Tibial nerve (tissue), 4 donors: ENCODE results near the gene SRSF3.

Experiments used
- EP300 ChIP-seq, 2 donors: sonication (generic); formaldehyde crosslinking; IDR thresholded peaks; one replicate each; pipeline ENCODE4 v1.6.1; 2017; ENCODE audit warnings: antibody characterized with exemption in 2 of 2, mild to moderate bottlenecking in 1 of 2
- TF ChIP-seq, protein P1 (sequence below), 5 experiments: fragments of 200-600 bp in 3 of 5; fragments of 450-650 bp in 2 of 5; sonication (generic) in 3 of 5; IDR thresholded peaks; one replicate each; pipeline ENCODE4 v1.5.1; 2016 to 2019; ENCODE audit warnings: antibody characterized with exemption in 5 of 5, mild to moderate bottlenecking in 3 of 5, moderate library complexity in 2 of 5

DNA sequence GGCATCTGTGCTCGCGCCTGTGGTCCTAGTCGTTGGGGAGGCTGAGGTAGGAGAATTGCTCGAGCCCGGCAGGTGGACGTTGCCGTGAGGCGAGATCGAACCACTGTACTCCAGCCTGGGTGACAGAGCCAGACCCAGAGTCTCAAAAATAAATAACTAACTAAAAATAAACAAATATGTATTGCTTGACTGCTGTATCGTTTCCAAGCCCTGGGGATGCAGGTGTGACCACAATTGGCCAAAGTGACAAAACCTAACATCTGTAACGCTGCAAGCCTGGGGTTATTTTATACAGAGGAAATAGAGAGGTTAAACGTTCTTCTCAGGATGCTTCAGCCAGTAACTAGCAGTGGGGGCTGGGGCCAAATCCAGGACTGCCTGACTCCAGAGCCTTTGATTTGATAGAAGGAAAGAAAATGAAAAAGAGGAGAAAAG lies 1.9 kb upstream of the SRSF3 start:
- no peak for TF ChIP-seq EP300 (IDR thresholded peaks at IDR 0.05)
- TF ChIP-seq, protein P1, sequence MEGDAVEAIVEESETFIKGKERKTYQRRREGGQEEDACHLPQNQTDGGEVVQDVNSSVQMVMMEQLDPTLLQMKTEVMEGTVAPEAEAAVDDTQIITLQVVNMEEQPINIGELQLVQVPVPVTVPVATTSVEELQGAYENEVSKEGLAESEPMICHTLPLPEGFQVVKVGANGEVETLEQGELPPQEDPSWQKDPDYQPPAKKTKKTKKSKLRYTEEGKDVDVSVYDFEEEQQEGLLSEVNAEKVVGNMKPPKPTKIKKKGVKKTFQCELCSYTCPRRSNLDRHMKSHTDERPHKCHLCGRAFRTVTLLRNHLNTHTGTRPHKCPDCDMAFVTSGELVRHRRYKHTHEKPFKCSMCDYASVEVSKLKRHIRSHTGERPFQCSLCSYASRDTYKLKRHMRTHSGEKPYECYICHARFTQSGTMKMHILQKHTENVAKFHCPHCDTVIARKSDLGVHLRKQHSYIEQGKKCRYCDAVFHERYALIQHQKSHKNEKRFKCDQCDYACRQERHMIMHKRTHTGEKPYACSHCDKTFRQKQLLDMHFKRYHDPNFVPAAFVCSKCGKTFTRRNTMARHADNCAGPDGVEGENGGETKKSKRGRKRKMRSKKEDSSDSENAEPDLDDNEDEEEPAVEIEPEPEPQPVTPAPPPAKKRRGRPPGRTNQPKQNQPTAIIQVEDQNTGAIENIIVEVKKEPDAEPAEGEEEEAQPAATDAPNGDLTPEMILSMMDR (IDR thresholded peaks at IDR 0.05), result no peak
